Heart left ventricle (tissue), 13 donors: ENCODE results near the gene KRT8.

ENCODE experiments used
- CTCF ChIP-seq, 12 donors: fragments of 200-600 bp; sonication (generic) in 4 of 12; IDR thresholded peaks; one replicate each; pipeline versions ENCODE4 v1.5.0 to v1.8.0; 2018 to 2022; ENCODE audit warnings: antibody characterized with exemption in 12 of 12, mild to moderate bottlenecking in 5 of 12
- POLR2A ChIP-seq, 2 donors: fragments of 450-650 bp; IDR thresholded peaks; one replicate each; pipeline ENCODE4 v1.6.1; 2017; ENCODE audit warnings: antibody characterized with exemption in 2 of 2, mild to moderate bottlenecking in 2 of 2, moderate library complexity in 2 of 2
- donor health status: ischemic (EF 13 %, LVEDD 7.1; RV severe dilation, severe dysfunction).
- donor health status: DM: no; HTN: yes; CAD: no.
- donor health status: DM: no; HTN: no; CAD: no.
- donor health status: ischemic (EF 25% LVEDD 6.9; RV normal size, moderate dysfunction).
- donor health status: ischemic (EF 25% LVEDD 5.7; RV mildly dilated, moderate dysfunction).
- donor health status: ischemic (EF 35%, LVEDD 5.7; RV mildly dilated, moderate dysfunction).
- donor health status: nonischemic (EF 11% LVEDD 7.7; RV severe dilation, severe dysfunction).
- donor health status: DM: yes; HTN: yes; CAD: no.
- donor health status: PGD.
- donor health status: ischemic (EF 29% LVEDD 5.4; RV normal size, mild dysfunction).
- donor health status: nonischemic (EF 23%, LVEDD 6.1; RV moderate dilation, normal function).

GRCh38 chr12:52944683-52945388 is 40.0 kb upstream of the KRT8 start:
- TF ChIP-seq CTCF (IDR thresholded peaks at IDR 0.05) (no peak), POLR2A (IDR thresholded peaks at IDR 0.05) (no peak)
